ENCODE data around the gene URM1. TPM values are rescaled to one million over a fixed set of nuclear protein-coding genes. Genes with fewer than 3 reads are reported as not detected.

Gene URM1
- total and polyA plus RNA-seq, 2 experiments from 2014 or later: 48.0 to 71.0 TPM

- no peak for TF ChIP-seq CTCF (IDR thresholded peaks at IDR 0.05; ENCODE audit: low read depth, low read length)
- no peaks in the 10 kb centered on the region for H3K4me1 ChIP-seq (ENCODE audit: low read depth)
- no peaks in the 10 kb centered on the region for H3K9me3 ChIP-seq (ENCODE audit: low read depth)
- no peak within 1 kb of the TSS for H3K27ac ChIP-seq
- no peaks in the 10 kb centered on the region for H3K27me3 ChIP-seq
- peak; percentile 84 to 90 for DNase-seq (ENCODE audit: low read depth in 1 of 2, low spot score in 1 of 2)
- H3K36me3 ChIP-seq: peaks cover 4% of the 10 kb centered on the region
- H3K4me3 ChIP-seq: peak within 1 kb of the TSS; percentile 82
These were observed 31.1 kb upstream of the URM1 start, which contains the start of gene SLC27A4 for GRCh38 chr9:128339761-128340690. SLC27A4 (plus strand) TSS chr9:128340527; CDS start chr9:128343133, 2,606 bp downstream.

GRCh38 chr9:128340691-128341434 lies 30.3 kb upstream of the URM1 start:
- H3K36me3 ChIP-seq: peaks cover 10% of the 10 kb centered on the region
- no peak for TF ChIP-seq CTCF (IDR thresholded peaks at IDR 0.05; ENCODE audit: low read depth, low read length)
- peak; percentile 6 to 12 for DNase-seq (ENCODE audit: low read depth in 1 of 2, low spot score in 1 of 2)
- no peak overlapping the region for H3K27ac ChIP-seq
- peak overlapping the region; percentile 82 for H3K4me3 ChIP-seq
- no peaks in the 10 kb centered on the region for H3K9me3 ChIP-seq (ENCODE audit: low read depth)
- H3K27me3 ChIP-seq: no peaks in the 10 kb centered on the region
- H3K4me1 ChIP-seq (ENCODE audit: low read depth): no peaks in the 10 kb centered on the region

- Histone ChIP-seq H3K27ac (no peak overlapping the region), H3K4me3 (peak overlapping the region; percentile 82)
- peak; percentile 69 to 78 for DNase-seq (ENCODE audit: low read depth in 1 of 2, low spot score in 1 of 2)
These were observed 29.7 kb upstream of the URM1 start for GRCh38 chr9:128341435-128341849.

GRCh38 chr9:128342971-128343680 lies 28.0 kb upstream of the URM1 start:
- no peak overlapping the region for H3K4me3 ChIP-seq
- H3K4me1 ChIP-seq (ENCODE audit: low read depth): no peaks in the 10 kb centered on the region
- H3K27me3 ChIP-seq: no peaks in the 10 kb centered on the region
- H3K36me3 ChIP-seq: peaks cover 18% of the 10 kb centered on the region
- no peak for TF ChIP-seq CTCF (IDR thresholded peaks at IDR 0.05; ENCODE audit: low read depth, low read length)
- no peaks in the 10 kb centered on the region for H3K9me3 ChIP-seq (ENCODE audit: low read depth)
- no peak overlapping the region for H3K27ac ChIP-seq
- DNase-seq (ENCODE audit: low read depth in 1 of 2, low spot score in 1 of 2): peak in 1 of 2 donors; percentile 4

More at GRCh38 chr9:128341435-128341849, 29.7 kb upstream of the URM1 start:
- no peaks in the 10 kb centered on the region for H3K4me1 ChIP-seq (ENCODE audit: low read depth)
- H3K9me3 ChIP-seq (ENCODE audit: low read depth): no peaks in the 10 kb centered on the region
- H3K27me3 ChIP-seq: no peaks in the 10 kb centered on the region
- peaks cover 11% of the 10 kb centered on the region for H3K36me3 ChIP-seq
- peak; percentile 69 for TF ChIP-seq CTCF (IDR thresholded peaks at IDR 0.05; ENCODE audit: low read depth, low read length)

- no peak for TF ChIP-seq CTCF (IDR thresholded peaks at IDR 0.05; ENCODE audit: low read depth, low read length)
- Histone ChIP-seq H3K4me3 (no peak overlapping the region), H3K27ac (no peak overlapping the region), H3K27me3 (no peaks in the 10 kb centered on the region), H3K4me1 (ENCODE audit: low read depth) (no peaks in the 10 kb centered on the region), H3K36me3 (peaks cover 24% of the 10 kb centered on the region), H3K9me3 (ENCODE audit: low read depth) (no peaks in the 10 kb centered on the region)
- no peak for DNase-seq (ENCODE audit: low read depth in 1 of 2, low spot score in 1 of 2)
These were observed 27.3 kb upstream of the URM1 start for GRCh38 chr9:128343855-128344254.
